GM18861 (cell line): Measurements from ENCODE around the gene CDH4.

Experiments
- ATAC-seq: cut with Tn5 transposase; IDR thresholded peaks from one replicate; pipeline ENCODE4 v1.9.1; 2021; ENCODE audit not compliant: unreplicated experiment

CDH4 gene

DNA sequence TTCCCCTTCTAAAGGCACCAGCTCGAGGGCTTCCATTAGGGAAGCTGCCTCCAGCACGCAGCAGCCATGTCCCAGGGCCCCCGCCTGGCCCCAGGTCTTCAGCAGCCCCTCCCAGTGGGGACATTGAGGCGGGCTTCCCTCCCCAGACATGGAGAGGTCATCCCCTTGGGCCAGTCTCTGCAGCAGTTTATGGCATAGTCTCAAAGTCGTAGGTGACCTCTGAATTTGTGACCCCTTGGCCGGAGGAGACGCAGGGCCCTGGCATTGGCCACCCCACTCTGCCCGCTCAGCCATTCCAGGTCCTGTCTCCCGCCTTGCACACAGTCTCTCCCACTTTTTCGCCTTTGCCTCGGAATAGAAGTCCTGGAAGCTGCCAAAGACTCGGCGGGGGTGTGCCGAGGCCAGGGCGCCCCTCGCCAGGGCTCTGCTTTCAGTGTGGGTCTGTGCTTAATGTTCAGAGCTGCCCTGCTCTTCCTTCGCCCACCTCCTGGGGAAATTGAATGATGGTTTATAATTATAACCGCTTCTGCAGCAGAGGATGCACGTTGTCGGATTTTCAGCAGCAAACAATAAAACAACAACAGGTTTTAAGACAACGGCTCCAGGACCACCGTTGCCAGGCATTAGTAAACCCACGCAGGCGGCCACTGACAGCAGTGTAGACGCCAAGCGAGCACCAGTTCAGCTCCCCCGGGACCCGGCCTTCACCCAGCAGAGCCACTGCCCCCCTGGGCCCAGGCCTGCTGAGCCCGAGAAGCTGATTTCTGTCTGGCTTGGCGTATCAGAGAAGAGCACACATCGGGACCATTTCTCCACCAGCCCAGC is 626.6 kb downstream of the CDH4 start:
- no peak for ATAC-seq

DNA sequence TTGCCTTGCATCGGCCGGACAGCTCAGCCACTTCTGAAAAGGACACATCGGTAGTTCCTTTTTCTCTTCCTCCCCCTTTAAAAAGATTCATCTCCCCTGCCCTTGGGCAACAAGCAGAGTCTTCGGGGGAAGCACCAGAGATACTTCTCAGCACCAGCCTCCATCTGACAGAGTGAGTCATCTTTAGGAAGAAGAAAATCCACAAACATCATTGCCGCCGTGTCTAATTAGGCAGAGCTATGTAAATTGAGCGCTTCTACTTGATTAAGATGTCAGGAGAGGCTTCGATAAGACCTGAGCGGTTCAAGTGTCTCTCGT is 627.2 kb downstream of the CDH4 start:
- ATAC-seq: no peak

DNA sequence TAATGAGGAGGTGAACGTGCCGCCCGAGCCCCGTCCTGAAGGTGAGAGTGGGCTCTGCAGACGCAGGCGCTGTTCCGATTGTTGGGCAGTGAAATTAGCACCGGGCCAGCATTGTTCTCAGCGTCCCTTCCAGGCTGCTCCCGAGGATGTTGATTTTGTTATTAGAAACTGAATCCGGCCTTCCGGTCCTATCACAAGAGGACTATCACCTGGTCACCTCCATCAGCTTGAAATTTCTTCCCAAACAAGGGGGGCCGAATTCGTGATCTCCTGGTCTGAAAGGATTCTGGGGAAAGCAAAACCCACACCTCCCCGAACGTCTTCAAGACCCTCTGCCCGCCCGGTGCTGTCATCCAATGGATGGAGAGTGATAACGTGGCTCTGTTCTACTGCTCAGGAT is 627.6 kb downstream of the CDH4 start:
- ATAC-seq: no peak

DNA sequence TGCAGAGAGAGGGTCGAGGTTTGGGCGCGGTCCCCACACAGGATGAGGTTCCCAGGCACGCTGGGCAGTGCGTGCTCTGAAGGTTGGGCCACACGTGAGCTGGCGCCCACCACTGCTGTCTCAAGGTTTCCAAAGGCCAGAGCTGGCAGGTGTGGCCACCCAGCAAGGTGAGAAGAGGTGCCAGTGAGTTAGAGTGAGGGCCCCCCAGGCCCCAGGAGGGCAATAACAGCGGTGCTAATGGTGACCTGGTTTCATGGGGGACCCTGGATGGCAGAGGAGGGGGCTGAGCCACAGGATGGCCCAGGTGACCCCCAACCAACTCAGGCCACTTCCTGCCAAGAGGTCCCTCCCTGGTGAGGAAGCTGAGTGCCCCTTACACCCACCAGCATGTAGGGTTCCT is 628.6 kb downstream of the CDH4 start:
- ATAC-seq: no peak

DNA sequence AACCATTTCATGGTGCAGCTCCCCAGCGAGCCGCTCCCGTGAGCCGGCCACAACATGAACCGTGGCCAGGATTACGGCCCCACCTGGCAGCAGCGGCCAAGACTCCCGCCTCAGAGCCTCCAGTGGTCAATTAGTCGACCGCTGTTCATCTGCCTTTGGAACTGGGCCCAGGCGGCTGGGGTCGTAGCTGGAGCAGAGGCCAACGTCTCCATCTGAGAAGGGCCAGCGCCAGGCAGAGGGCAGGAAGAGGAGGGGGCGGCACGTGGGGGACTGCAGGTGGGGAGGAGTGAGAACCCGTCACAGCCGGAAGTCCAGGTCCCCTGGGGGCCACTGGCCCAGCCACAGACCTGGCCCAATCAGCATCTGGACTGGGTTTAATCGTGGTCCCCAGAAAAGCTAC is 629.4 kb downstream of the CDH4 start:
- no peak for ATAC-seq

DNA sequence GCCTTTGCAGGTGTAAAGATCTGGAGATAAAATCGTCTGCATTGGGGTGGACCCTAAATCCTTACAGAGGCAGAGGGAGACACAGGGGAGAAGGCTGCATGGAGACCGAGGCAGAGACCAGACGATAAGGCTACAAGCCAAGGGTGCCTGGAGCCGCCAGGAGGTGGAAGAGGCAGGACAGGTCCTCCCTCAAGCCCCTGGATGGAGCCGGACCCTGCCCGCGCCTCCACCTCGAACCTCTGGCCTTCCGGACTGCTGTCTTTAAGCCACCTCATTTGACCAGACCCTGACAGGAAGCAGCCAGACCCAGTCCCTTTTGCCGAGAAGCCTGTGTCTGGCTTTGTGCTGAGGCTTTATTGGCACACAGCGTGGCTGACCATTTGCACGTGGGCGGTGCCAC is 629.8 kb downstream of the CDH4 start:
- ATAC-seq: no peak

DNA sequence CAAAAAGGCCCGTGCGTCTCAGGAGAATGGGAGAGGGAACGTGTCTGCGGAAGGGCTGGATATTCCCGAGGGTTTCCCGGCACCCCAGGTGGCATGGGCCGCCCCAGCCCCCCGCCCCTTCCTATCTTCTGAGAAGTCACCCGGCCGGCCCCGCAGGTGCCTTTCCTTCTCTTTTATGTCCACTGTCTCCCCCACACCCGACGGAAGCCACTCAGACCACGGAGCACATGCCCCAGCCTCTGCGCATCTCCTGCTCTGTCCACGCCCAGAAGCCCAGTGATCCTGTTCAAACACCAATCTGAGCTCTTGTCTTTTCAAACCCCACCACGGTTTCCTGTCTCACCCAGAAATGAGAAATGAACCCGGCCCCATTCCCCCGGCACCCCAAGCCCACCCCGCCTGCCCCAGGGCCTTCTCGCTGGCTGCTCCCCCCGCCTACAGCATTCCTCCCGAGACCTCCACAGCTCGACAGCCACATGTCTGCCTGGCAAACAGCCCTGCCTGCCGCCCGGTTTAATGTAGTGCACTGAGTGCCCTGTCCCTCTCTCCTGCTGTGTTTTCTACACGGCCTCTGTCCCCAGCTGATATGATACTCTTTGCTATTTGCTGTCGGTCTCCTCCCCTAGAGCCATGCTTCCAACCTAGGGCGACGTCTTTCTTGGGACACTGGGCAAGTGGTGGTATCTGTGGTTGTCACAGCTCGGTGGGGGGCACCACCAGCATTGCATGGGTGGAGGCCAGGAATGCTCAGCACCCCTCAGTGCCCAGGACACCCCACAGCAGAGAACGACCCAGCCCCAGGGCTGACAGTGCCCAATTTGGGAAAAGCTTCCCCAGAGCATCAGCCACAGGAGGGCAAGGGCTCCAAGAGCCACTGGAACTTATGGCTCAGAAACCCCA is 630.9 kb downstream of the CDH4 start:
- no peak for ATAC-seq

DNA sequence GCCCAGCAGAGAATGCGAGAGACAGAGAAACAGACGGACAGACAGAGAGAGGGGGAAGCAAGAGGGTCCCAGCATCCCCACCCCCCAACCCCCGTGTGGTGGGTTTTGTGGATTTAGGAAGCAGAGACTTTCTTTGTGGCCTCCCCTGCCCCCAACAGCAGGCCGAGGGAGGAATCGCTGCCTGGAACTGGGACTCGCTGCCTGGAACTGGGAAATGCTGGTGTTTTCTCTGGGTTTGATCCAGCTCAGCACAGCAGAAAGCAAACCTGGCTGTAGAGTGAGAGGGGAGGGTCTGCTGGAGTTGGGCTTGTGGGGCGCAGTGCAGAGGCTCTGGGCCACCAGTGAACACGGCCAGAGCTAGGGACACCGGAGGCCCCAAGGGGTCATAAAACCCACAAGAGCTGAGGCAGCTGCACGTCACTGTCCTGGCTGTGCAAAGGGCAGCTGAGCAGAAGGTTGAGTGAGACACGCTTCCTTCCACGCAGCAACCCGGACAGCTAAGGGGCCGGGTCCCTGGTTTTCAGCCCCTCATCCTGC is 631.9 kb downstream of the CDH4 start:
- ATAC-seq: no peak

DNA sequence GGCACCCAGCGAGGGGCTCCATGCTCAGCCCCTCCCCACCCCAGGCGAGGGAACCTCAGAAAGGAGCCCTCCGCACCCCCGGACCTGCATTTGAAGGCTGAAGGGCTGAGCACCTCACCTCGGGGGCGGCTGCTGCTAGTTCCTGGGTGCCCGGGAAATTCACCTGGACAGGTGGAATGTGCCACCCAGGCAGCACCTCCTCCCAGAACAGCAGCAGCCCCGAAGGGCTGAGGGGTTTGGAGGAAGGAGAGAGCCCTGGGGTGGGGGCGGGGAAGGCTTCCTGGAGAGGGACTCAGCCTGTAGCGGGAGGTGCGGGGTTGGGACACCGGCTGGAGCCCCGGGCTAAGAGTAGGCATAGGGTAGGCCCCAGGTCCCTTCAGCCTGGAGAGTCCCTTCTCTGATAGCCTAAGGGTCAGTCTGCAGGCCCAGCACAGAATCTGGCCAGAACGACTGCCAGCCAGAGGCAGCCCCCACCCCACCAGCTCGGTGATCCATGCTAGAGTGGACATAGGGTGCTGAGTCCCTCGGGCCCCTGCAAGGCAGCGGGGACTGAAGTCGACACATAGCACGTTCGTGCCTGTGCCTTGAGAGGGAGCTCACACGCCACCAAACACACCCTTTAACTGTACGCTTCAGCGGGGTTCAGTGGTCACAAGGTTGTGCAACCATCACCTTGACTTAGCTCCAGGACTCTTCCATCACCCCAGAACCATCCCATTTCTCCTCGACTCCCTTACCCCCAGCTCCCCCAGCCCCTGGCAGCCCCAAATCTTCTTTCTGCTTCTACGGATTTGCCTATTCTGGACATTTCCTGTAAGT is 632.7 kb downstream of the CDH4 start:
- no peak for ATAC-seq

DNA sequence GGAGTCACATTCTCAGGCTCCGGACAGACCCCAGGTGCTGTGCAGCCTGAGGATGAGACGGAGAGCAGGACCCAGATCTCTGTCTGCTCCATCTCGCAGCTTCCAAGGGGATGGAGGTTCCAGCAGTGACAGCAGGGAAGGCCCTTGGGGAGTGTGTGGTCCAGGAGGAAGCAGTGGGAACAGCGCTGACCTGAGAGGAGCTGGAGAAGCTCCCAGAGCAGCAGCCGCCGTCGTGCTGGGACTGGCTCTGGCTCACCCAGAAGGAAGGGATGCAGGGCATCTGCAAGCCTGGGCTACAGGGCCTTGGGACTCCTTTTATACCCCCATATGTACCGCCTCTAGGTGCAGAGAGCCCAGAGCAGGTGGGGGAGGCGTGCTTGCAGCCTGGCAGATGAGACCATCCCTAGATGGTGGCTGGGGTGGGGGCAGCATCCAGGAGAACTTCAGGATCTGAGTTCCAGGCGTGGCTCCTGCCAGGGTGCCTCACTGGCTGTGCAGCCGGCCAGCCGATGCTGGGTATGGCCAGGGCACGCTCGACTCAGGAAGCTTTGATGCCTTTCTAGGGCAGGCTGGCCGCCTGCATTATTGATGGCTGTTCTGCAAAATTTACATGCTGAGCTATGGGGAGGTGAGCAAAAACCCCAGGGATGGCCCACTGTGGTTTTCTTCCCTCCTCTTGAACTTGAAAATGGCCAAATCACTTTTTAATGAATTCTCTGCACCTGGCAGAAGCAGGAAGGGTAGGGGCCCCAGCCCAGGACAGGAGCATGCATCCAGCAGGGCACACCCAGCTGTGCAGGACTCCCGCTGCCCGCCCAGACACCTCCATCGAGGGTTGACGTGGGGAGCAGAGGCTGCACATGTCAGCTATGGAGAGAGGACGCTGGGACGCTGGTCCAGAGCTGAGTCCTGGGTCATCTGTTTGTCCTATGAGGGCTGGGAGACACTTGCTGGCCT is 634.0 kb downstream of the CDH4 start:
- no peak for ATAC-seq

DNA sequence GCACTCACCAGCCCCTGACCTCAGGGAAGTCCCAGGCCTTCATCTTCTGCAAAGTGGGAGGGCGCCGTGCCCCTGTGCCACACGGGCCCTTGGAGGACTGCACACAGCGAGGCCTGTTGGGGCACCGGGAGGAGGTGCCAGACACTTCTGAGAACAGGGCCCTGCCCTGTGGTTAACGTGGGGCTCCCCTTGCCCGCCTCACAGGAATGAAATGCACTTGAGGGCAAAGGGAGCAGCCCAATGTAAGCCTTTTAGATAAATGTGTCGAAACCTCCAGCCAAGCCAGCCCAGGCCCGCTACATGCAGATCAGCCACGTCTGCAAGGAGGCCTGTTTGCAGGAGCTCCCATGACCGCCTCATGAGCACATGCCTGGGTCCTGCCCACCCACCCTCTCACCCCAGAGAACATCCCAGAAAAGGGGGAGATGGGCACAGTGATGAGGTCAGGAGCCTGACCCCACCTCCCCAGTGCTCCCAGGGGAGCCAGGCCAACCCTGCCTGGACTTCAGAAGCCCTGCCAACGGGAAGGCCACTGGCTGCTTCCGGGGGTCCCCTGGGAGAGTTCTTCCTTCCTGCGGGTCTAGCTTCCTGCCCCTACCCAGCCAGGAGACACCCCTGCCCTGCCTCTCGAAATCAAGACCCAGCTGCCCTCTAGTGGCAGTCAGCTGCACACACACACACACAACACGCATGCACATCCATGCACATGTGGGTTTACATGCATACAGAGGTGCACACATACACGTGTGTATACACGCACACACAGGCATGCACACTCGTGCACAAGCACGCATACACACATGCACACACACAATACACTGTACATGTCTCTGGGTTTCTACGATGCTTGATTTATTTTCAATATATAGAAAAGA is 634.9 kb downstream of the CDH4 start:
- no peak for ATAC-seq

DNA sequence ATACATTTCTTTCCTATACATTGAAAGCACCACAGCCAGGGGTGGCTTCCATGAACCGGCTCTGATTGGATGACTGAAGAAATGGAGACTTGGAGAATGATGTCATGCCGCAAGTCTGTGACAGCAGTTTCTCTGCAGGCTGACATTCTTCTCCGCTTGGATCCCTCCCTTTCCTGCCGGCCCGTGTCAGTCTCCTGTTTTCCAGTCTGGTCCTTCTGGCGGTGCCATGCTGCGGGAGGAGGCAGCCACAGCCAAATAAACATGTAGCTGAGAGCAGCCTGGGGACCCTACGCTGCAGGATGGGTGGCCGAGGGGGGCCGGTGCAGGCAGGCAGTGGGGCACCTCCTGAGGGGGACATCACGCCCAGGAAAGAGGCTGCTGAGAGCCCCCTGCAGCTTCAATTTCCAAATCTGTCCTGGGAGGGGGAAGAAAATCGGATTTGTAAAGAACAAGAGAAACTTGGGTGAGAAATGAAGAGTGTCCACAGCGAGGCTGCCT is 635.6 kb downstream of the CDH4 start:
- no peak for ATAC-seq

DNA sequence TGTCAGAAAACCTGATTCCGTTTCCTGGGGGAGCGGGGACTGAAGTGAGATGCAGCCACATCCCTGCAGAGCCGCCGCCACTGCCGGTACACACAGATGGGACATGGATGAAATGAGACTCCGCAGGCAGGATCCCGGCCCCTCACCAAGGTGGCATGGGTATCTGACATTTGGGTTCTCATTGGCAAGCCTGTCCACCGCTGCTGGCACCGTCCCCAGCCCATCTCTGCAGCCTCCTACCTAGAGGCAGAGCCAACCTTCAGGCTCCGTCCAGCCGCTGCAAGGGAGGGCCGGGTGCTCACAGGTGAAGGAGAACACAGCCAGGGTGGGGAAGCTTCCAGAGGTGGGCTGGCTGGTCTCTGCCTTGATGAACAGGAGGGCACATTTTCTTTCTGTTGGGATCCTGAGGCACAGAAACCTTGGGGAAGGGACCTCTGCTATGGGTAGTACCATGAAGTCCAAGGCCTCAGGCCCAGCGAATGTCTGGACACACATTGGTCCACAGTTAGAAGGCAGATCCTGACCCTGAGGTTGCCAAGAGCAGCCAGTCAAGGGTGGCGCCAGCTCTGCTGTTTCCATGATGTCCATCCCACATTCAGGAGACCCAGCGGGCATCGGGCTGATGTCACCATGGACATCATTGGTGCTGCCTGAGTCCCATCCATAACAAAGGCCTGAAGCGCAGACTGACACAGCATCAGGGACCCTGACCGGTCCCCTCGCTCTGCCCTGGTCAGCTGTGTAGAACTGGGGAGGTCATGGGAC is 636.2 kb downstream of the CDH4 start:
- no peak for ATAC-seq

DNA sequence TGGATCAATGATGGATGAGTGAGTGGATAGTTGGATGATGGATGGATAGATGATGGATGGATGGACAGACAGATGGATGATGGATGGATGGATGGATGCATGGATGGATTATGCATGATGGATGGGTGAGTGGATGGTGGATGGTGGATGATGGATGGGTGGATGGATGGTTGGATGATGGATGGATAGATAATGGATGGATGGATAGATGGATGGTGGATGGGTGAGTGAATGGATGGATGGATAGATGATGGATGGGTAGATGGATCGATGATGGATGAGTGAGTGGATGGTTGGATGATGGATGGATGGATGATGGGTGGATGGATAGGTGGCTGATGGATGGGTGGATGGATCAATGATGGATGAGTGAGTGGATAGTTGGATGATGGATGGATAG is 637.6 kb downstream of the CDH4 start:
- no peak for ATAC-seq

DNA sequence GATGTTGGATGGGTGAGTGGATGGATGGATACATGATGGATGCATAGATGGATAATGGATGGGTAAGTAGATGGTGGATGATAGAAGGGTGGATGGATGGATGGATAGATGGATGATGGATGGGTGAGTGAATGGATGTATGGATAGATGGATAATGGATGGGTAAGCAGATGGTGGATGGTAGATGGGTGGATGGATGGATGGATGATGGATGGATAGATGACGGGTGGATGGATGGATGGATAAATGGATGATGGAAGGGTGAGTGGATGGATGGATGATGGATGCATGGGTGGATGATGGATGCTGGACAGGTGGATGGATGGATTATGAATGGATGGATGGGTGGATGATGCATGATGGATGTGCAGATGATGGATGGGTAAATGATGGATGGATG is 638.1 kb downstream of the CDH4 start:
- no peak for ATAC-seq

DNA sequence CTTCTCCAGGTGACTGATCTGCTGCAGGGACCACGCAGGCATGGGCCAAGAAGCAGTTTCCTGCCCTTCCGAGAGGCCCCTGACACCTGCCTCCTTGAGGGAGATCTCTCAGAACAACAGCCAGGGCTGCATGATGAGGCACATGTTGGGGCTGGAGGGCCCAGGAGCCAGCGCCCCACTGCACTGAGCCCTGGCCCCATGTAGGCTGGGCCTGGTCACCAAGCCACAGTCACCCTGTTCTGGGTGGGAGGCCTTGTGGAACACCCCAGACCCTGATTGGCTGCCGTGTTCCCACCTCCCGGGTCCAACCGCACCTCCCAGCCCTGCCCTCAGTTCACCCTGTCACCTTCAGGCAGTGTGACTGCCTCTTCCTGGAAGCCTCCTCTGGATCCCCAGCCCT is 639.4 kb downstream of the CDH4 start:
- ATAC-seq: no peak

DNA sequence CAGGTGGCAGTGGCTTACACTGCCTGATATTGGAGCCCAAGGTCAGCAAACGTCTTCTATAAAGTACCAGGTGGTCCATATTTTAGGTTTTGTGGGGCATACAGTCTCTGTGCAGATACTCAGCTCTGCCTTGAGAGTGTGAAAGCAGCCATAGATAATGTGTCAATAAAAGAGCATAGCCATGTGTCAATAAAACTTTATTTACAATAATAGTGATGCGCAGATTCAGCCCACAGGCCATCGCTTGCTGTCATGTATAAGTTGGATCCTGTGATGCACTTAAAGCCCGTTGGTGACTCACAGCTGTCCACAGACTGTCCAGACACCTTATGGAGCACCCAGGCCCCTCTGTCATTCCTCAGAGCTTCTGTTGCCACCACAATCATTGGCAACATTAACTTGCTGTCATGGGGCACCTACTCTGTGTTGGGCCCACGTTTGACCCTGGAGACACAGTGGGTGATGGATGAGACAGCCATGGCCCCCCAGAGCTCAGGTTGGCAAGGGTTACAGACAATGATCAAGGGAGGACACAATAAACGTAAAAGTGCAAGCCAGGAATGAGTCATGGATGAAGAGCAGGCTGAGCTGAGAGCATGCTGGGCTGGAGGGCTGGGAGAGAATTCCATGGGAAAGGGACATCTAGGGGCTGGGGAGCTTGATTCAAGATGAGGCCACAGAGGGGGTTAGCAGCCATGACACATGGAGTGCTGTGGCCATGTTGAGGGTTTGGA is 640.0 kb downstream of the CDH4 start:
- no peak for ATAC-seq

DNA sequence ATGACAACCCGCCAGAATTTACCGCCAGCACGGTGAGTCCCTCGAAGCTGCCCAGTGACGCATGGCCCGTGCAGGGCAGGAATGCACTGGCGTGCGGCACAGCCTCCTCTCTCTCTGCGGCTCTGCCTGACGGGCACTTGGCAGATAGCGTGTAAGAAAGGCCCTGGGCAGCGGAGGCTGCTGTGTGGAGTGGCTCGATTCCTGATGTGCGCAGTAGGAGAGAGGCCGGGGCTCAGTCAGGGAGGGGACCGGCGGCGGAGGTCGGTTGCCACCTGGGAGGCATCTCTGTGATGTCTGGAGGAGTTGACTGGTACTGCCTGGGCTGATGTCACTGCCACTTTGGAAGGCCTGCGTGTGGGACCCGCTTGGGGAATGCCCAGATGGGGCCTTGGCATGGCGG is 643.0 kb downstream of the CDH4 start:
- no peak for ATAC-seq
